B cell (primary cell): ENCODE results near the gene RPS26. TPM values are rescaled to one million over a fixed set of nuclear protein-coding genes. Genes with fewer than 3 reads are reported as not detected.

Experiments used
- ATAC-seq: fragments of 200-7000 bp; cut with Tn5 transposase; one replicate; pipeline ENCODE4 v1.10.0; 2021; ENCODE audit warnings: low read depth, mild to moderate bottlenecking, moderate number of reproducible peaks, moderate library complexity
- CTCF ChIA-PET: fragments of 350-600 bp; sonication (Branson Sonifier 250); formaldehyde crosslinking; loops from one replicate; lab custom pipeline; 2021; ENCODE audit warnings: antibody characterized with exemption, inconsistent platforms; lab: Charles Lee
- POLR2A ChIA-PET: fragments of 350-600 bp; sonication (Branson Sonifier 250); formaldehyde crosslinking; loops from one replicate; lab custom pipeline; 2021; ENCODE audit warnings: antibody characterized with exemption; lab: Charles Lee
- DNase-seq: peaks from one replicate; pipeline ENCODE4 v3.0.0; 2013
- H2AFZ ChIP-seq: 2 replicates; pipeline ENCODE4 v1.6.1; 2012; ENCODE audit warnings: mild to moderate bottlenecking, low read depth, low read length; ENCODE audit not compliant: insufficient read depth, poor library complexity, severe bottlenecking
- H3K27ac ChIP-seq, 2 donors: 1 replicate in 1 of 2; 2 replicates in 1 of 2; pipeline ENCODE4 v1.5.1; 2012 to 2013; ENCODE audit warnings: low read length in 2 of 2, mild to moderate bottlenecking in 2 of 2, moderate library complexity in 1 of 2
- H3K27me3 ChIP-seq, 4 experiments: fragments of 200-600 bp in 1 of 4; sonication (generic) in 1 of 4; replicated peaks in 1 of 4; 1 replicate in 2 of 4; 2 replicates in 2 of 4; pipeline versions ENCODE4 v1.6.1 to v1.7.0; 2013 to 2016; ENCODE audit warnings: low read length in 3 of 4, mild to moderate bottlenecking in 2 of 4, mixed read lengths in 1 of 4, moderate library complexity in 1 of 4; ENCODE audit not compliant: insufficient read depth in 4 of 4, control insufficient read depth in 3 of 4; ENCODE audit errors: control extremely low read depth in 1 of 4
- H3K36me3 ChIP-seq, 2 experiments: replicated peaks in 1 of 2; 1 replicate in 1 of 2; 2 replicates in 1 of 2; pipeline versions ENCODE4 v1.6.1 to v1.7.1; 2013; ENCODE audit warnings: low read length in 1 of 2; ENCODE audit not compliant: insufficient read depth in 2 of 2, control insufficient read depth in 1 of 2; ENCODE audit errors: control extremely low read depth in 1 of 2, extremely low read depth in 1 of 2
- H3K4me1 ChIP-seq, 2 donors: fragments of 200-600 bp in 1 of 2; sonication (generic) in 1 of 2; 1 replicate in 1 of 2; 2 replicates in 1 of 2; pipeline versions ENCODE4 v1.5.1 to v1.6.1; 2013 to 2017; ENCODE audit warnings: low read length in 2 of 2; ENCODE audit not compliant: control insufficient read depth in 2 of 2, insufficient read depth in 2 of 2
- H3K4me2 ChIP-seq: replicated peaks from 2 replicates; pipeline ENCODE3; 2012; ENCODE audit warnings: mild to moderate bottlenecking, low read depth, low read length; ENCODE audit not compliant: poor library complexity, severe bottlenecking
- H3K4me3 ChIP-seq, 5 experiments: fragments of 200-600 bp in 1 of 5; sonication (generic) in 1 of 5; 1 replicate in 3 of 5; 2 replicates in 2 of 5; pipeline versions ENCODE4 v1.5.1 to v1.7.0; 2011 to 2016; ENCODE audit warnings: low read length in 4 of 5, mild to moderate bottlenecking in 4 of 5, low read depth in 2 of 5, control low read depth in 1 of 5, moderate library complexity in 1 of 5; ENCODE audit not compliant: insufficient read depth in 1 of 5; ENCODE audit errors: control extremely low read depth in 1 of 5, extremely low read depth in 1 of 5
- H3K79me2 ChIP-seq: fragments of 200-600 bp; sonication (generic); one replicate; pipeline ENCODE4 v1.6.0; 2016; ENCODE audit warnings: low read length; ENCODE audit not compliant: control insufficient read depth, insufficient read depth
- H3K9ac ChIP-seq: fragments of 200-600 bp; sonication (generic); 2 replicates; pipeline ENCODE4 v1.6.1; 2017; ENCODE audit warnings: mild to moderate bottlenecking, low read length, moderate library complexity
- H3K9me3 ChIP-seq, 3 donors: one replicate each; pipeline versions ENCODE4 v1.6.1 to v1.7.1; 2013; ENCODE audit warnings: low read length in 2 of 3; ENCODE audit not compliant: control insufficient read depth in 2 of 3, insufficient read depth in 1 of 3; ENCODE audit errors: control extremely low read depth in 1 of 3
- H4K20me1 ChIP-seq: 2 replicates; pipeline ENCODE4 v1.6.0; 2012; ENCODE audit warnings: mild to moderate bottlenecking, low read length; ENCODE audit not compliant: insufficient read depth, control insufficient read depth, poor library complexity, severe bottlenecking
- H3K27ac Mint-ChIP-seq: one replicate; pipeline ENCODE4 v1.8.0; 2021; ENCODE audit warnings: mixed read lengths
- H3K27me3 Mint-ChIP-seq: one replicate; pipeline ENCODE4 v1.8.0; 2021; ENCODE audit warnings: mixed read lengths
- H3K4me1 Mint-ChIP-seq: one replicate; pipeline ENCODE4 v1.8.0; 2021; ENCODE audit warnings: mixed read lengths
- H3K4me3 Mint-ChIP-seq: one replicate; pipeline ENCODE4 v1.8.0; 2021; ENCODE audit warnings: mixed read lengths
- H3K9me3 Mint-ChIP-seq: one replicate; pipeline ENCODE4 v1.8.0; 2022; ENCODE audit warnings: mixed read lengths; ENCODE audit not compliant: insufficient read depth
- CTCF ChIP-seq: fragments of 200-600 bp; IDR thresholded peaks from one replicate; pipeline ENCODE4 v1.8.0; 2022; ENCODE audit warnings: antibody characterized with exemption, mild to moderate bottlenecking
- EZH2 ChIP-seq: IDR thresholded peaks from 2 replicates; pipeline ENCODE4 v1.6.1; 2012; ENCODE audit warnings: borderline replicate concordance, low read depth, mild to moderate bottlenecking, moderate library complexity, low read length; ENCODE audit not compliant: insufficient read depth, poor library complexity, severe bottlenecking
- WGBS: methylation state at CpG from one replicate; pipeline ENCODE4 v1.1.5; 2013; ENCODE audit warnings: missing lambda C conversion rate; ENCODE audit not compliant: insufficient coverage; 5-methylcytosine and 5-hydroxymethylcytosine counted together
- intact Hi-C: fragments of 100-400 bp; cut with micrococcal nuclease; formaldehyde crosslinking; loops from one replicate; pipeline ENCODE4 v1.10.0; 2022
- polyA plus RNA-seq: library from polyadenylated mRNA; depleted of rRNA; stranded (reverse); fragments of >200 nt; gene quantifications from 2 replicates; pipeline ENCODE4 v1.2.3, GENCODE V29; 2012
- total RNA-seq, 2 donors: library from RNA; stranded (reverse); fragments of 120-200 nt in 1 of 2; gene quantifications; 1 replicate in 1 of 2; 2 replicates in 1 of 2; pipeline versions ENCODE4 v1.2.3 to v1.2.4, GENCODE V29; 2013 to 2022

Gene RPS26
- total and polyA plus RNA-seq, 2 donors (not counting 1 experiment from before 2014, with no cell fraction given): 21.0 to 549 TPM

GRCh38 chr12:56028511-56029165 lies 13.1 kb upstream of the RPS26 start:
- WGBS: 100% methylated on average over 1 of the region's 5 CpGs
- Histone ChIP-seq H3K4me2 (no peak overlapping the region), H3K79me2 (no peaks in the 10 kb centered on the region), H3K4me3 (no peak overlapping the region), H3K4me1 (no peaks in the 10 kb centered on the region), H3K36me3 (no peaks in the 10 kb centered on the region), H3K27ac (no peak overlapping the region), H2AFZ (no peak overlapping the region), H3K9me3 (no peaks in the 10 kb centered on the region), H3K9ac (no peak overlapping the region), H3K27me3 (no peaks in the 10 kb centered on the region), H4K20me1 (no peaks in the 10 kb centered on the region)
- CTCF ChIA-PET: interaction anchor here (0.8 to 2.4 kb wide), 13 partner anchors 12 to 298 kb away, joined by 3 to 43 read pairs (median 4); partner anchors contain the start of genes ORMDL2, SARNP and SUOX
- TF ChIP-seq EZH2: no peak
- no peak for TF ChIP-seq CTCF
- intact Hi-C loops: loop anchor here (1.0 kb wide), 2 partner anchors 32 to 289 kb away; no protein-coding TSS in a partner anchor
- Mint-ChIP-seq H3K27ac (no peak overlapping the region), H3K4me1 (no peaks in the 10 kb centered on the region), H3K4me3 (no peak overlapping the region), H3K9me3 (no peaks in the 10 kb centered on the region), H3K27me3 (no peaks in the 10 kb centered on the region)
- POLR2A ChIA-PET: interaction anchor here (0.7 kb wide), 1 partner anchor 126 kb away, joined by 5 read pairs; no protein-coding TSS in a partner anchor
- no peak for DNase-seq
- no peak for ATAC-seq

- DNase-seq: no peak
- Histone ChIP-seq H3K27me3 (no peaks in the 10 kb centered on the region), H3K36me3 (no peaks in the 10 kb centered on the region), H3K79me2 (no peaks in the 10 kb centered on the region), H3K27ac (no peak overlapping the region), H3K4me1 (no peaks in the 10 kb centered on the region), H3K9me3 (no peaks in the 10 kb centered on the region), H2AFZ (no peak overlapping the region), H3K9ac (no peak overlapping the region), H3K4me2 (no peak overlapping the region), H3K4me3 (no peak overlapping the region), H4K20me1 (no peaks in the 10 kb centered on the region)
- Mint-ChIP-seq H3K9me3 (no peaks in the 10 kb centered on the region), H3K4me3 (no peak overlapping the region), H3K27me3 (no peaks in the 10 kb centered on the region), H3K4me1 (no peaks in the 10 kb centered on the region), H3K27ac (no peak overlapping the region)
- no peak for ATAC-seq
- intact Hi-C loops: loop anchor here (1.0 kb wide), 2 partner anchors 33 to 290 kb away; no protein-coding TSS in a partner anchor
- CTCF ChIA-PET: interaction anchor here (0.6 to 2.4 kb wide), 22 partner anchors 10 to 312 kb away, joined by 3 to 43 read pairs (median 4); partner anchors contain the start of genes ORMDL2, RAB5B, SARNP and SUOX
- POLR2A ChIA-PET: no interaction called here
- no peak for TF ChIP-seq EZH2
- TF ChIP-seq CTCF: no peak
These were observed 12.6 kb upstream of the RPS26 start for GRCh38 chr12:56029166-56029519.
